Stimulated activated CD8-positive, alpha-beta memory T cell treated with anti-CD3 and anti-CD28 coated beads, Interleukin-7, amount 100 ng/mL, for 48 hours (primary cell): ENCODE data around the gene MPG.
"Not testable (repeated sequence)": the region's sequence is repeated elsewhere in the genome, so short reads cannot be mapped to it uniquely, and the experiment has no call there.

Experiments
- DNase-seq, 2 donors: peaks; one replicate each; pipeline ENCODE4 v3.0.0-alpha.2; 2020; ENCODE audit warnings: low read depth in 1 of 2; ENCODE audit errors: extremely low read depth in 1 of 2

Gene MPG

GRCh38 chr16:77807-78443, at the start of gene MPG:
MPG (plus strand) TSS chr16:78225; CDS start chr16:78310, 85 bp downstream.
- peak; percentile 59 to 74 for DNase-seq

DNA sequence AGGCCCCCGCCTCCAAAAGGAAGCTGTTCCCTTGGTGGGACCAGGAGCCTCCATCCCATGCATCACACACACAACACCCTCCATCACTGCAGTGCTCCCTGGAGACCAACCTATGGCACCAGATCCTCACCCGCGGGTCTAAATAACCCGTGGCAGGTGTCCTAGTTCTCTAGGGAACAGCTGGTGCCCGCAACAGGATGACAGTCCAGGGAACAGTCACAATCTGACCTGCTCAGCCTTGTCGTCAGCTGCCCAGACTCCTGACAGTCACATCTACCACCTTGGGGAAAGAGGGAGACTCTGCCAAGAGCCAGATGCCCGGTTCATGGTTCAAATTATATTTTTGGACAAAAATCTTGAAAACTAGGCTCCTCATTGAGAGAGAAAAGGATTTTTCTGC, 47.4 kb upstream of the MPG start:
- DNase-seq: not testable (repeated sequence)

GRCh38 chr16:33154-33876, 44.7 kb upstream of the MPG start:
- DNase-seq: not testable (repeated sequence)

GRCh38 chr16:33877-34647, 44.0 kb upstream of the MPG start:
- no peak for DNase-seq

DNA sequence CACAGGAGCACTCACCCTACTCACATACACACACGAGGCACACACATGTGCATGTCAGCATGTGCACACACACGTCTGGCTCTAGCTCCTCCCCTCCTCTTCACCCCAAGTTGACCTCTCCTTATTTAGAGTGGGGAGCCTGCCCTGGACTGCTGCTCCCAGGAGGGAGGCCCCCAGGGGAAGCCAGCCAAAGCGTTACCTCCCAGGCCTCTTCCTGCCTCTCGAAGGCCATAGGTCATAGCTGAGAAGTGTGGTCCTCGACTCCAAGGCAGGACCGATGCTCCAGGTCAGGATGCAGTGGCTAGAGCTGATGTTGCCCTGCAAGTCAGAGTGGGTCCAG, 43.4 kb upstream of the MPG start:
- no peak for DNase-seq

- DNase-seq: no peak
Measured at GRCh38 chr16:35011-35677, 42.9 kb upstream of the MPG start.

DNA sequence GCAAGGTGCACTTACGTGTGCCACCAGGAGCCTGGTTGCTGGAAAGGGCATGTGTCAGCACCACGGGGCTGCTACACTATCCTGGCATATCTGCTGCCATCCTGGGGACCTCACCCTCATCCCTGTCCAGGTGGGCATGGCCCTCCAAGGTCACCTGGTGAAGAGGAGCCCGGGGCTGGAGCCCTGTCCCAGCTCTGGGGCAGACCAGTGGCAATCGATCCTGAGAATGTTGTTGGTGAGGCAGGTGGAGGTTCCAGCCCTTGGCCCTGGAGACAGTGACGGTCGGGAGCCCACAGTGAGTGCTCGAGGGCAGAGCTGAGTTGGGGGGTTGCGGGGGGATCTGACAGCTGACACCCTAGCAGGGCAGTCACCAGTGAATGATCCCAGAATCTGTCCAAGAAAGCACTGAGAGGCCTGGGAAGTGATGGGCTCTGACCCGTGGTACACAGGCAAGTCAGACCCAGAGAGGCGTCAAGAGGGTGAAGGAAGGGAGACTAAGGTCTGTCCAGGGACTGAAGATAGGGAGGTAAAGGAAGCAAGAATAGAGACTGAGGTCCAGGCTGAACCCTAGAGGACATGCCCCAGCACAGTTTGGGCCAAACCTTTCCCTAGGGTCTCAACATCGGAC, 42.2 kb upstream of the MPG start:
- no peak for DNase-seq

GRCh38 chr16:36336-36984, 41.6 kb upstream of the MPG start:
- DNase-seq: no peak

DNA sequence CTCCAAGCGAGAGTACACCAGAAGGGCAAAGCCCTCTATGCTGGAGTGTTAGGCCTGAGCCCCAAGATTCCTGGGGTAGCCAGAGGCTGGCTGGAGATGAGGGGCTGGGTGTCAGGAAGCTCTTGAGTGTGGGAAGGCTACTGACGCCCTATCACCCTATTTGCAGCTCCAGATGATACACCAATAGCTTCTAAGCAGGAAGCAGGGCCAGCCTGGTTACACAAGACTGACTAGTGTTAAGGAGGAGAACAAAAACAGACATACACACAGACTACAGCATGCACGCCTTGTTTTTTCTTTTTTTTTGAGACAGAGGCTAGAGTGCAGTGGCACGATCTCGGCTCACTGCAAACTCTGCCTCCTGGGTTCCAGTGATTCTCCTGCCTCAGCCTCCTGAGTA, 40.5 kb upstream of the MPG start:
- DNase-seq: no peak

- DNase-seq: not testable (repeated sequence)
Measured at GRCh38 chr16:38206-38605, 39.8 kb upstream of the MPG start.

DNA sequence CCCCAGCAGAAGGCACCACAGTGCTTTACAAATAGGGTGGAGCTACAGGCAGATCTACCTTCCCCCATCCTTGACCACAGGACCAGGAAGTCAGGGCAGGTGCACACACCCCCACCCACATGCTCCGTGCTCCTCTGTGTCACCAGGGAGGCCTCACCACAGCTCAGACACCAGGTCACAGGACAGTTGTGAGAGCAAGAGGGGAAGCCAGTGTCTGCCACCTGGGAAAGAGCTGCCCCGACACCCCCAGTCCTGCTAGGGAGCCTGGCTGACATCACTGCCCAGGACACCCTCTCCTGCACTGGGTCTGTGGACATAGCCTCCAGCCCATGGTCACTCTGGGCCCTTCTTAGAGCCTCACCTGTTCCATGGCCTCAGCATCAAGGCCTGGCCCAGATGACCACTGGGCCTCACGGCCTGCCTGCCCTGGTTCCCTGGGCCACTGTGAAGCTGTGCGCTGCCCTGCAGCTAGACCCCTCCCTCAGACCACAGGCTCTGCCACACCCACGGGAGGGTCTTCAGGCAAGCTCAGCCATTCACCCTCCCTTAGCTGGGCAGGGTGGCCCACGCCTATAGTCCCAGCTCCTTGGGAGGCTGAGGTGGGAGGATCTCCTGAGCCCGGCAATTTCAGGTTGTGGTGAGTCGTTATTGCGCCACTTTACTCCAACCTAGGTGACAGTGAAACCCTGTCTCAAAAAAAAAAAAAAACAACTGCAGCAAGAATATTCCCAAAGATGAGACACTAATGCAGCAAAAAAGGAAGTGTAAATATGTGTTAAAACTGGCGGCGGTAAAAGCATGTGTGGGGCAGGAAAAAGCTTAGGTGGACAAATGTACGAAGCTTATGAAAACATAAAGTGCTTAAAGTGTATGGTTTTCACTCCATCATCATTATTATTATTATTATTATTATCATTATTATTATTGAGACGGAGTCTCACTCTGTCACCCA, 38.8 kb upstream of the MPG start:
- DNase-seq: peak; percentile 15 to 44

DNA sequence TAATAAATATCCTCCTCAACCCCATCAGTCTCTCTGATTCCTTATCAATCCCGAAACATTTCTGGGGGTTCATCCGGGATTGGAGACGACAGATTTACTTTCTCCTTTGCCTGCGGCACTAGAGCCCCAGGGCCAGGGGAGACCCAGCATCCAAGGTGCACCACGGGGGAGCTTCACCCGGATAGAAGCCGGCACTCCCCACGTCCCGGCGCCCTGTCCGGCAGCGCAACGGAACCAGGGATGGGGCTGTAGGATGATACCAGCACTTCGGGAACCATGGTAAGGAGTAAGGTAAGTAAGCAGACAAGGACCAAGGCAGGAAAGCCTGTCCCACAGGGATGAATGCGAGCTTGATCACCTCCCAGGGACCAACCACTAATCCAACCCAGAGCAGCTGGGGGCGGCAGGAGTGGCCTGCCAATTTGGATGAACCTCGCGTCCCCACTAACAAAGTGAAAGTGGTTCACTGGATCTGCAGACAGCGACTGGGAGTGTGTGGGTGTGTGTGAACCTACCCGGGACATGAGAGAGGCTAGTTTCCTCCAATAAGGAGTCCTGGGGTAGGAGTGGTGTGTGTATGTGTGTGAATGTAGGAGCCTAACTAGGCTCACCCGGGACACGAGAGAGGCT, 36.5 kb upstream of the MPG start:
- DNase-seq: no peak

DNA sequence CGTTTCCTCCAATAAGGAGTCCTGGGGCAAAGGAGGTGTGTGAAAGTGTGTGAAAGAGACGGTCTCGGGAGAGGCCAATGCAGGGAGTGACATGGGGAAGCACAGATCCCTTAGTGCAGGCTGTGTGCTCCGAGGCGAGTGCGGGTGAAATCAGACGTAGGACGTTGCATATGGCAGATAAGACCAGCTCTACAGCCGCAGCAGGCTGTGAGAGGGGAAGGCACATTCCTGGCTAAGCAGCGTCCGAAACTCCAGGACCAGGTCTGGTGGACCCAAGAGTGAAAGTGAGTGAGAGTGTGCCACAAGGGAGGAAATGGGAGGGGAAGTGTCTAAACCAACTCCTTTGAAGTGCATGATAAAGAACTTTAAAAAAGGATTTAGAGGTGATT, 36.0 kb upstream of the MPG start:
- DNase-seq: no peak

DNA sequence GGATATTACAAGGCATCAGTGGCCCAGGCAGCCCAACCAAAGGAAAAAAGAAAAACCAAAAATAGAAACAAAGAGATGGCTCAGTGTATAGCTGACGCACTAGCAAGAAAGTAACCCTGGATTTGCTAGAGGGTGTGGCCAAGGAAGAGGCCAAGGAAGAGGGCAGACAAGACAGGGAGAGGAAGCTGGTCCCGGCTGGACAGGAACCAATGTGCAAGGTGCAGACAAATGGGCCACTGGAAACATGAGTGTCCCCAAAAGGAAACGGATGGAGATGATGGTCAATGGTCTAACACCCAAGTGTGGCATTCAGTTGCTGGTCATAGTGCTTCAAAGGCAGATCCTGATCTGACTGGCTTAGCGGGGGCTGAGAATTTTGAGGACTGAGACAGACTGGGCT, 35.3 kb upstream of the MPG start:
- DNase-seq: no peak

GRCh38 chr16:43294-43693, 34.7 kb upstream of the MPG start:
- DNase-seq: no peak

DNA sequence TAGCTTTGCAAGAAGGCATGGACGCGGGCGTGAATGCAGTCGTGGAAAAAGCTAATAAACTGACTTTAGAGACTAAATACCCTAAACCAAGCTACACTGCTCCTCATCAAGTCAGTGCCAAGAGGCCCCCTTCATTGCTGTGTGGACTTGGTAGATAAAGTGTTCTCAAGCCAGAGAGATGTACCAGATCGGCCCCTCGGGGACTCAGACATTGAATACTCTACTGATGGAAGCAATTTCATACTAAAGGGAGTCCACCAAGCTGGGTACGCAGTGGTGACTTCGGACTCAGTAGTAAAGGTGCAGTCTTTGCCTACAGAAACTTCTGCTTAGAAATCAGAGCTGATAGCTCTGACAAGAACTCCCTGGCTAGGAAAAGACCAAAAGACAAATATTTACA, 33.4 kb upstream of the MPG start:
- no peak for DNase-seq

DNA sequence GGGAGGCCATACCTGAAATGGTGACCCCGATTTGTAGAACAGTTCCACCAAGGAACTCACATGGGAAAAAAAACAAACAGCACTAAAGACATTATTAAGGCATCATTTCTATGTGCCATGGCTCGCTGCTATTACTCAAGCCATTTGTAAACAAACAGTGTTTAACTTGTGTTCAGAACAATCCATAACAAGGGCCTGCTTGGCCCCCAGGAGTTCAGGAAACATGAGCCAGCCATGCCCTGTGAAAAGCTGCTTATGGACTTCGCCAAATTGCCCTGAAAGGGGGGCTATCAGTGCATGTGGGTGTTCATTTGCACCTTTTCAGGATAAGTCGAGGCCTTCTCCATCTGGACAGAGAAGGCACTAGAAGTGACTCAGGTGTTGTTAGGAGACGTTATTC, 32.6 kb upstream of the MPG start:
- DNase-seq: no peak

- DNase-seq: not testable (repeated sequence)
Measured at GRCh38 chr16:46510-46909, 31.5 kb upstream of the MPG start.

GRCh38 chr16:47234-47633, 30.8 kb upstream of the MPG start:
- DNase-seq: no peak
